ENCODE measurements around the gene KATNAL2.

GRCh38 chr18:47036298-47036874 is 119.0 kb downstream of the KATNAL2 start:
- TF ChIP-seq CTCF (IDR thresholded peaks at IDR 0.05) (peak; percentile 73), EZH2 (IDR thresholded peaks at IDR 0.05) (no peak)

All from neural progenitor cell (in vitro differentiated cells).